ENCODE measurements around the gene TMPRSS4. TPM values are rescaled to one million over a fixed set of nuclear protein-coding genes. Genes with fewer than 3 reads are reported as not detected.

The TMPRSS4 gene
- total and polyA plus RNA-seq, 2 of the 4 experiments (the other 2 are of a cell fraction) = not detected

DNA sequence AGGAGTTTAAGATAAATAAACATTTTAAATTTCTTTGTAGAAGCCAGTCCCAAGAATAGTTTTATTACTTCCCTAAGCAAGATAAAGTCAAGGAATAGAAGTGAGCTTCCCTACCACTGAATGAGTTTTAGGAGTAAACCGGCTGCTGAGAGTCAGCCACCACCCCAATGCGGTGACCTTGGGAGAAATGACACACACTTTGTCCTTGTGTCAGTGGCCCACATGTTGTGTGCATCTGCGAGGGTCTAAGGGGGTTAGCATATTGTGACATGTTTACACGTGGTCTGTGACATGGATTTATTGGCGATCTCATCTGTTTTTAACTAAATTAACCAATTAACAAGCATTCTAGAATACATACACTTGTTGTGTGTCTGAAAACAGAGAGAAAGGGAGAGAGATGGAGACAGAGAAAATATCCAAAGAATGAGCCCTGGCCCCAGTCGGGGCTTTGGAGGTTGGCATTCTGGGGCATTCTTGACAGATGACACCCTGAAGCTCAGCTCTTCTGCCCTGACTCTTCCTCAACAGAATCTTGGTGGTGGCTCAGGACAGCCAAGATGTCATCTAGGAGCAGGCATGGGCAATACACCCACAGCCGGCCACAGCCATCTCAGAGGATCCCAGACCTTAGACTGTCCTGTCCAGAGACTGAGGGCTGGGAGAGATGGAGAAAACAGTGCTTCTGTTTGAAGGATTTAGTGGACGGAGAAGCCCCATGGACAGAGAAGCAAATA is 29.7 kb upstream of the TMPRSS4 start:
- Histone ChIP-seq H3K18ac (ENCODE audit: low read depth, low read length) (no peak overlapping the region), H3K4me3 (ENCODE audit: insufficient read depth, low read depth, low read length) (no peak overlapping the region), H4K20me1 (ENCODE audit: insufficient read depth, low read length) (no peaks in the 10 kb centered on the region), H2BK15ac (ENCODE audit: low read depth, low read length) (no peak overlapping the region), H3K9me1 (ENCODE audit: insufficient read depth, low read length) (no peaks in the 10 kb centered on the region), H3K4me1 (ENCODE audit: control insufficient read depth, insufficient read depth, low read length) (no peaks in the 10 kb centered on the region), H4K91ac (ENCODE audit: insufficient read depth, low read depth, low read length) (no peak overlapping the region), H3K4ac (ENCODE audit: low read depth, low read length) (no peak overlapping the region), H2BK20ac (ENCODE audit: low read depth, low read length) (no peak overlapping the region), H3K36me3 (ENCODE audit: control insufficient read depth, insufficient read depth, low read length) (no peaks in the 10 kb centered on the region), H4K5ac (ENCODE audit: low read depth, low read length) (no peak overlapping the region), H2AK9ac (replicated peaks; ENCODE audit: low read depth, low read length, poor library complexity) (no peak overlapping the region), H4K8ac (ENCODE audit: low read depth in 2 of 2, low read length in 2 of 2) (no peak overlapping the region), H2BK5ac (ENCODE audit: low read depth, low read length, poor library complexity, severe bottlenecking) (no peak overlapping the region), H3K27me3 (ENCODE audit: control insufficient read depth, insufficient read depth, low read length) (peaks cover 8% of the 10 kb centered on the region; the same call in 1 of the 2 replicates), H2AFZ (replicated peaks; ENCODE audit: low read length, poor library complexity) (no peak overlapping the region), H2AK5ac (ENCODE audit: low read depth, low read length) (no peak overlapping the region), H3K56ac (ENCODE audit: extremely low read depth, insufficient read depth, low read length) (no peak overlapping the region), H3K9me3 (ENCODE audit: control insufficient read depth, insufficient read depth, low read length) (no peaks in the 10 kb centered on the region), H3K9ac (ENCODE audit: low read depth, low read length) (no peak overlapping the region), H3K14ac (replicated peaks; ENCODE audit: low read depth, low read length) (no peak overlapping the region), H3K4me2 (ENCODE audit: low read depth, low read length) (no peak overlapping the region), H2BK120ac (ENCODE audit: low read depth, low read length) (no peak overlapping the region), H3K79me1 (ENCODE audit: low read depth in 1 of 2, low read length in 2 of 2) (no peaks in the 10 kb centered on the region), H3K27ac (ENCODE audit: insufficient read depth, low read length) (no peak overlapping the region), H3K23ac (ENCODE audit: low read depth, low read length) (no peak overlapping the region)
- WGBS, 2 experiments (ENCODE audit: extremely low coverage in 2 of 2, insufficient read length in 1 of 2) = no CpG with 5 or more reads among the region's 8 CpGs
- ChIA-PET POLR2A (ENCODE audit: unreplicated experiment) (no interaction called here), CTCF (no interaction called here)
- intact Hi-C loops (cut with micrococcal nuclease) = no loop called here
- TF ChIP-seq, protein P1, sequence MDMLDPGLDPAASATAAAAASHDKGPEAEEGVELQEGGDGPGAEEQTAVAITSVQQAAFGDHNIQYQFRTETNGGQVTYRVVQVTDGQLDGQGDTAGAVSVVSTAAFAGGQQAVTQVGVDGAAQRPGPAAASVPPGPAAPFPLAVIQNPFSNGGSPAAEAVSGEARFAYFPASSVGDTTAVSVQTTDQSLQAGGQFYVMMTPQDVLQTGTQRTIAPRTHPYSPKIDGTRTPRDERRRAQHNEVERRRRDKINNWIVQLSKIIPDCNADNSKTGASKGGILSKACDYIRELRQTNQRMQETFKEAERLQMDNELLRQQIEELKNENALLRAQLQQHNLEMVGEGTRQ (IDR thresholded peaks at IDR 0.05; ENCODE audit: low read depth, low read length) = no peak
- no peak for TF ChIP-seq POLR2A (IDR thresholded peaks at IDR 0.05; ENCODE audit: low read depth, low read length)
- in situ Hi-C loops (cut with MboI; ENCODE audit: low sequenced_read_pairs) = no loop called here
- BruUV-seq (replicated peaks) = no TSS peak
- dilution Hi-C loops (cut with HindIII; ENCODE audit: low sequenced_read_pairs, unreplicated experiment) = no loop called here
- no peak for DNase-seq
- no peak for ATAC-seq (ENCODE audit: low read depth)

All from IMR-90 (cell line).